Smooth muscle cell of the brain vasculature (primary cell): ENCODE results near the gene GABPA.
A peak's percentile ranks its signal among the peaks of the same experiment; 100 is the strongest.
"Not testable (repeated sequence)": the region's sequence is repeated elsewhere in the genome, so short reads cannot be mapped to it uniquely, and the experiment has no call there.

ENCODE experiments used
- DNase-seq: peaks from one replicate; pipeline ENCODE4 v3.0.0-alpha.2; 2012; ENCODE audit warnings: low read depth, low spot score

Gene GABPA

GRCh38 chr21:25737421-25737820 is 2.6 kb downstream of the GABPA start:
- no peak for DNase-seq

GRCh38 chr21:25742900-25743299 is 8.1 kb downstream of the GABPA start:
- DNase-seq = no peak

- DNase-seq = no peak
These were observed 10.1 kb downstream of the GABPA start for GRCh38 chr21:25744854-25745253.

- no peak for DNase-seq
These were observed 15.3 kb downstream of the GABPA start for GRCh38 chr21:25750085-25750484.

- no peak for DNase-seq
These were observed 17.6 kb downstream of the GABPA start for GRCh38 chr21:25752416-25752815.

- DNase-seq = no peak
These were observed 21.6 kb downstream of the GABPA start for GRCh38 chr21:25756190-25756932.

- no peak for DNase-seq
These were observed 22.8 kb downstream of the GABPA start for GRCh38 chr21:25757531-25757930.

- no peak for DNase-seq
These were observed 24.8 kb downstream of the GABPA start for GRCh38 chr21:25759573-25759972.

GRCh38 chr21:25760061-25760460 is 25.3 kb downstream of the GABPA start:
- no peak for DNase-seq

- DNase-seq = no peak
These were observed 25.9 kb downstream of the GABPA start for GRCh38 chr21:25760677-25761076.

- no peak for DNase-seq
These were observed 29.3 kb downstream of the GABPA start for GRCh38 chr21:25764065-25764464.

GRCh38 chr21:25767921-25768320 is 33.1 kb downstream of the GABPA start:
- no peak for DNase-seq

GRCh38 chr21:25772686-25773085 is 37.9 kb downstream of the GABPA start:
- DNase-seq = no peak

GRCh38 chr21:25776440-25776839 is 41.7 kb downstream of the GABPA start:
- DNase-seq = no peak

- DNase-seq = not testable (repeated sequence)
These were observed 43.5 kb downstream of the GABPA start for GRCh38 chr21:25778126-25778875.

- DNase-seq = no peak
These were observed 53.9 kb downstream of the GABPA start for GRCh38 chr21:25788677-25789076.

GRCh38 chr21:25790122-25790877 is 55.5 kb downstream of the GABPA start:
- no peak for DNase-seq

- no peak for DNase-seq
These were observed 56.1 kb downstream of the GABPA start for GRCh38 chr21:25790878-25791204.

- no peak for DNase-seq
These were observed 56.5 kb downstream of the GABPA start for GRCh38 chr21:25791319-25791718.

- peak; percentile 57 for DNase-seq
These were observed 66.6 kb downstream of the GABPA start for GRCh38 chr21:25801217-25802014.

GRCh38 chr21:25806060-25806459 is 71.3 kb downstream of the GABPA start:
- DNase-seq = no peak

GRCh38 chr21:25807191-25807590 is 72.4 kb downstream of the GABPA start:
- DNase-seq = no peak
